GM21390 (cell line): ENCODE measurements around the gene MRPL43.
"Not testable (repeated sequence)": the region's sequence is repeated elsewhere in the genome, so short reads cannot be mapped to it uniquely, and the experiment has no call there.

ENCODE experiments used
- ATAC-seq: cut with Tn5 transposase; IDR thresholded peaks from one replicate; pipeline ENCODE4 v1.9.1; 2021; ENCODE audit not compliant: unreplicated experiment

The MRPL43 gene

DNA sequence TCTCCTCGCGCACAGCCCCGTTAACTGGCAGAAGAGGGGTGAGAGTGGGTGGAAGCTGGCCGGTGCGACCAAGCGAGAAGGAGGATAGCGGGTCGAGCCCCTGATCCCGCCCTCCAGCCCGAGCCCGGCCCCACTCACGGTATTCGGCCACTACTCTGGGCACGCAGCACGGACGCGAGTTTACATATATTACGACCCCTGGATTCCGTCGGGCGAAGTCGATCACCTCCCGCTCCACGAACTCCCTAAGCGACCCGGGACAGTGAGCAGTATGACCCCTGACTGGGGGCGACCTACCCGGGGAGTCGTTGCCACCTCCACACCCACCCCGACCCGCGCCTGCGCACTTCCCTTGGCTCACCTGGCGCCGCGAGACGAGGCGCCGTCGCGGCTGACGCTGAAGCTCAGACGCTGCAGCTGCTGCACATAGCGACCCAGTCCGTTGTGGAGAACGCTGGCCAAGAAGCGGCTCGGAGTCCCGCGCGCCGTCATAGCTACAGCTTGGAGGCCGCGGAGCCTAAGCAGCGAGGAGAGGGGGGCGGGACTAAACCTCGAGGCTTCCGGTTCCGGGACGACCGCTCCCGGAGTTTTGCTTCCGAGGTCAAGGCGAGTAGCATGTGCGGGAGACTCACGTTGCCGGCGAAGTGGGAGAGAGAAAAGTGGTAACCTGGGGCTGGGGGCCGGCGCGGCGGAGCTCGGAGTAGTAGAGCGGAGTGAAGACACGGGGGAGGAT is at the start of gene MRPL43, which contains the start of gene TWNK:
Gene MRPL43, minus strand, starts transcription at position 546 of the 733 bp plus-strand sequence. Its CDS starts 54 bp downstream, at position 492.
Gene TWNK, plus strand, starts transcription at position 592 of the 733 bp plus-strand sequence. CDS start 668 bp downstream, outside the sequence.
- peak; percentile 88 for ATAC-seq

DNA sequence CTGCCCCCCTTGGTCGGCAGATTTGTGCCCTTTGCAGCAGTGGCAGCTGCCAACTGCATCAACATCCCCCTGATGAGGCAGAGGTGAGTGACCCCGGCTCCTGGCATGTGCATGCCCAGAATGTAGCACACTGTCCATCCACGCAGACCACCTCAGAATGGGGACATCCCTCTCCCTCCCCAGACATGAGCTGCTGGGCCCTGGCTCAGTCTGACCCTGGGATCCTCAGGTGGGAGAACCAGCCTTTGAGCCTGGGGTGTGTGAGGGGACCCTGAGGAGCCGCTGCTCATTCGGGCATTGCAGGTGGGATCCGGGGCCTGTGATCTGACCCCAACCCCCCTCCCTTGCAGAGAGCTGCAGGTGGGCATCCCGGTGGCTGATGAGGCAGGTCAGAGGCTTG is 49.4 kb upstream of the MRPL43 start:
- no peak for ATAC-seq

DNA sequence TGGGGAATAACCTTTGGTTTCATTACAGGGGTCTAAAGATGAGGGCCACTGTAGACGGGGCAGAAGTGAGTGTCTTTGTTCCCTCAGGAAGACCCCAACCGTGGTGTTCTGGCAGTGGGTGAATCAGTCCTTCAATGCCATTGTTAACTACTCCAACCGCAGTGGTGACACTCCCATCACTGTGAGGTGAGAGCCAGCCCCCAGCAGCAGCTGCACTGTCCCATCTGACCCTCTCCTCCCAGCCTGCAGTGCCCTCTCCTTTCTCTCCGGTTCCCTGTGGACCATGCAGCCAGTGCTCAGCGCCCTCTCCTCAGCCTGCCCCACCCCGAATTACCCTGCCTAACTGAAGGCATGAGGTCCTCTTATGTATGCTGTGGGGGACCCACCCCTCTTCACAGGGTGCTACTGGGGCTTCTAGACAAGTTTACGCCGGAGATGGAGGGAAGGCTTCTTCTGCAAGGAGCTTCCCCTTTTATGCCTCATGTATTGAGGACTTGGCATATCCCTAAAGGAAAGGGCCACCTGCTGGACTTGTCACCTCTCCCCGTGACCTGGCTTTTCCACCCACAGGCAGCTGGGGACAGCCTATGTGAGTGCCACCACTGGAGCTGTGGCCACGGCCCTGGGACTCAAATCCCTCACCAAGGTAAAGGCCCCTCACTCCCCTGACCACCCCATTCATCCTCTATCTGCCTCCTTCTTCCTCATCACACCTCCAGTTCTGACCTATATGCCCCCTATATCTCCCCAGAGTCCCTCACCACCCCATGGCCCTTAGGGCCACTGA is 48.8 kb upstream of the MRPL43 start:
- no peak for ATAC-seq

DNA sequence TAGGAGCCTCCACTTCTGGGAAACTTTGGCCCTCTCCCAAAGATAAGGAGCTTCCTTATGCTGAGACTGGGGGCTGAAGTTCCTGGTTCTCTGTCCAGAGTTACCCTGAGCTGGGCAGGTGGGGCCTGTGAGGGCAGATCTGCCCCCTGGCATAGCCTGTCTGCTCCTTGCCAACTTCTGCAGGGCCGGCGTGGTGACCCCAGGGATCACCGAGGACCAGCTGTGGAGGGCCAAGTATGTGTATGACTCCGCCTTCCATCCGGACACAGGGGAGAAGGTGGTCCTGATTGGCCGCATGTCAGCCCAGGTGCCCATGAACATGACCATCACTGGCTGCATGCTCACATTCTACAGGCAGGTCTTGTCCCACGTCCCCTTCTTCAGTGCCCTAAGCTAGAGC is 48.0 kb upstream of the MRPL43 start:
- no peak for ATAC-seq

DNA sequence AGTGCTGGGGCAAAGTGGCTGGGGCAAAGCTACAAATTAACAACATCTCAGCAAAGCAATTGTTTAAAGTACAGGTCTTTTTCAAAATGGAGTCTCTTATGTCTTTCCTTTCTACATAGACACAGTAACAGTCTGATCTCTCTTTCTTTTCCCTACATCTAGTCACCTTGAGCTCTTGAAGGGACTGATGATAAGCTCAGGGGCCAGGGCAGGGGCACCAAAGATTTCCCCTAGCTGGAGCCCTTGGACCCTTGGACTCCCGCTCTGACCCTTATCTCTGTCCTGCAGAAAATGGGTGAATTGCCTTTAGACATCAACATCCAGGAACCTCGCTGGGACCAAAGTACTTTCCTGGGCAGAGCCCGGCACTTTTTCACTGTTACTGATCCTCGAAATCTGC is 47.1 kb upstream of the MRPL43 start:
- ATAC-seq: not testable (repeated sequence)

DNA sequence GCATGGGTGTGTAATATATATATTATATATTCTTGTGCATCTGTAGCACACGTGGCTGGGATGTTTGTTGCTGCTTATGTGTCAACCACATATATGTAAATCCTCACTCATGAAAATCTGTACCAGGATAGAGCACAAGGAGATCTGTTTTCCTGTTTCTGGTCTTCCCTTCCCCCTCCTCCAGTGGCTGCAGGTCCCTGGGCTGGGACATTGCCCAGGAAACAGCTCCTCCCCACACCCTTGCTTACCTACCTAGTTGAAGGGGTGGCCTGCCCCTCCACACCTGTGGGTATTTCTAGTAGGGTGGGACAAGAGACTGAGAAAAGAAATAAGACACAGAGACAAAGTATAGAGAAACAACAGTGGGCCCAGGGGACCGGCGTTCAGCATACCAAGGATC is 46.0 kb upstream of the MRPL43 start:
- no peak for ATAC-seq

DNA sequence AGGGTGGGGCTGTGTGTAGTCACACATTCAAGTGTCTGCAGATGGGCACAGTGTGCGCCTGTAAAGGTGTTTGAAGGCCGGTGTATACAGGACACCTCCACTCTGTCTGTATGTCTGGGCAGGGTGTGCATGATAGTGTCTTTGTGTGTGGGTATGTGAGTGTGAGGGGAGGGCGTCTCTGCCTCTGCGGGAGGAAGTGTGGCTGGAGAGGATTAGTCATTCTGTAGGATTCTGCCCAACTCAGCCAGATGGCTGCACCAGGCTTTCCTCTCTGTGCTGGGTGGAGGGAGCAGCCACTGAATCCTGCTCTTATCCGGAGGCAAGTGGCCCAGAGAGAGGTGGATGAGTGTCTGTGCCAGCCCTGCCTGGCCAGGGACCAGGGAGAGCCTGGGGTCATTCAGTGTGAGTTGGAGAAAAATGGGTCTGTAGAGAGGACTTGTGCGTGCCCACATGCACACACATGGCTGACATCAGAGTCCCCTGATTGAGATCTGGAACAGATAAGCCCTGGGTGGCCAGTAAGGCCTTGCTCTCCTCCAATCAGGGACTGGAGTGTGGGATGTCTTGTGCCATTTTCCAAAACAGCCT is 45.4 kb upstream of the MRPL43 start:
- no peak for ATAC-seq

DNA sequence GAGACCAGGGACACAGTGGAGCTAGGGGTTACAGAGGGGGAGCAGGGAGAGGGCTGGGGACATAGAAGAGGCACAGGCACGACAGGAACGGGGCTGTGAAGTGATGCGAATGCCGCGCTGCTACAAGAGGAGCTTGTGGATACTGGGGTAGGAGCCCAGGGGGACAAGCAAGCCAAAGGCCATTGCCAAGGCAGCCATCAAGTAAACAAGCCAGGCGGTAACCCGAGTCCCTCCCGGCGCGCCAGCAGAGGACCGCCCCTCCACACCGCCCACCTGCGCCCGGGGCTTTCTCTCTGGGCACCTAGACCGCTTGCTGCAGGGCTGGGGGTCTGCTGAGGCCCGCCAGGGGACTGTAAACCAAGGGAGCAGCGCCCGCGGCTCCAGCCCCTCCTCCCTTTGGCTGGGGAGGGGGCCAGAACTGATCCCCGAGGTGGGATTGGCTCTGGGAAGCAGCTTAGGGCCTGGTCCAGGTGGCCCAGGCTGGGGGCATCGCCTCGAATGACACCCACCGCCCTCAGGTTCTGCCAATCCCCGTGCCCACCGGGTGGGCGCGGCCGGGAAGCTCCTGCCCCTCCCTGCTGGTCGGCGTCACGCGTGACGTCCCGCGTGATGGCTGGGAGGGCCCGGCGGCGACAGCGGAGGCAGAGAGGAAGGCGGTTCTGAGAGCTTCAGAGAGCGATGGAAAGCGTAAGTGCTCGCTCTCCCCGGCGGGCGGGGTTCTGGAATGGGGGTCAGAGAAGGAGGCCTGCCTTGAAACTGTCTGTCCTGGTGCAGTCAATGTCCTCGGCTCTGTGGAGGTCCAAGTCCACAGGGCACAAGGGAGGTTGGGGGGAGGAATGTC is 44.7 kb upstream of the MRPL43 start:
- no peak for ATAC-seq

DNA sequence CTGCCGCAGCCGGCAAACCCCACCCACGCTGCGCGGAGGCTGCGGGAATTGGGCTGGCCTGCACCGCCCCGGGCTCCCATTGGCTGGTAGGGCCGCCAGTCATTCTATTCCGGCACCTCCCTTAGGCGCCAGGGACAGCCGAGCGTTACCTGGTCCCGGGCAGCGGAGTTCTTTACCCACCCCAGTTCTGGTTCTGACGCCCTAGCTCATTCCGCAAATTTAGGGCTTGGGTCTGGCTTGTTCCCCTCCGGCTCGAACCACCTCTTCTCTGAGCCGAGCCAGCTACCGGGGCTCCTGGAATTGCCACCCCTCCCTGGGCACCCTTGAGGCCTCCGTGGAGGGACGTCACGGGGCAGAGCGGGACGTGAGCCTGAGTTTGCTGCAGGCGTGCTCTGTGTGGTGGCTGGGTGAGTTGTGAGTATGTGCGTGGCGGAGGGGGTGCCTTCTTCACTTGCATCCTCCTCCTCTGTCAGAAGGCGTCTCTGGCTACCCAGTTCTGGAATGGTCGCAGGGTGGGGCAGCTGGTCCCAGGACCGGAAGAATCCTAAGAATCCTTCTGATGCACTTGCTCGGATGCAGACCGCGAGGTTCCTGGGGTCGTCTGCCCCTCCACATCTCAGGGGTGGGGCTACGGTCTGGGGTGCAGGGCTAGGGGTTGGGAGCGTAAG is 44.0 kb upstream of the MRPL43 start, which contains the start of the genes PDZD7 and SFXN3:
Gene PDZD7, minus strand, starts transcription at position 2 of the 668 bp plus-strand sequence. CDS start 910 bp downstream, outside the sequence.
Gene SFXN3, plus strand, starts transcription at position 107 of the 668 bp plus-strand sequence. CDS start 3,461 bp downstream, outside the sequence.
- peak; percentile 94 for ATAC-seq

DNA sequence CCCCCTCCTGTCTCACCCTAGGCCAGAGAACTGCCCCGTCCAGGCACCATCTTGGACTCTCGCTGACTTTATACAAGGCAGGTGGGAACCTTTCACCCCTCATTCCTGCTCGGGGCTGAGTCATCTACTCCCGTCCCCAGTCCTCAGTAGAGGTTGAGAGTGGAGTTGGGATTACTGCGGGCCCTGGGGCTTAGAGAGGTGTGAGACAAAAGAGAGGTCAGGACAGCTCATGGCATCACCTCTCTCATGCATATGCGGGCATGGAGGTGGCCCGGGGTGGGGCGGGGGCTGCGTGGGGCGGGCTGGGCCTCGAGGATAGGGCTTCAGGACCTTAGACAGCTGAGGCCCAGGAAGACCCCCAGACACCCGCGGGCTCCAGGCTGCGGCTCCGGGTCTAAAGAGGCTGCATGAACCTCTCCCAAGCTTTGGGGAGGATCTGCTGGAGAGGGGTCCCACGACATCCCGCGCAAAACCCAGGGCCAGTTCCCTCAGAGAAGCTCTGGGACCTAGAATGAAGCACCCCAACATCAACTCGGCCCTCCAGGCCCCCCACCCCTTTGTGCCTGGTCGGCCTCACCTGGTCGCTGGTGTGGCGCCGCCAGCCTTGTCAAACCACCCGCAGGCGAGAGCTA is 43.3 kb upstream of the MRPL43 start:
- ATAC-seq: no peak

DNA sequence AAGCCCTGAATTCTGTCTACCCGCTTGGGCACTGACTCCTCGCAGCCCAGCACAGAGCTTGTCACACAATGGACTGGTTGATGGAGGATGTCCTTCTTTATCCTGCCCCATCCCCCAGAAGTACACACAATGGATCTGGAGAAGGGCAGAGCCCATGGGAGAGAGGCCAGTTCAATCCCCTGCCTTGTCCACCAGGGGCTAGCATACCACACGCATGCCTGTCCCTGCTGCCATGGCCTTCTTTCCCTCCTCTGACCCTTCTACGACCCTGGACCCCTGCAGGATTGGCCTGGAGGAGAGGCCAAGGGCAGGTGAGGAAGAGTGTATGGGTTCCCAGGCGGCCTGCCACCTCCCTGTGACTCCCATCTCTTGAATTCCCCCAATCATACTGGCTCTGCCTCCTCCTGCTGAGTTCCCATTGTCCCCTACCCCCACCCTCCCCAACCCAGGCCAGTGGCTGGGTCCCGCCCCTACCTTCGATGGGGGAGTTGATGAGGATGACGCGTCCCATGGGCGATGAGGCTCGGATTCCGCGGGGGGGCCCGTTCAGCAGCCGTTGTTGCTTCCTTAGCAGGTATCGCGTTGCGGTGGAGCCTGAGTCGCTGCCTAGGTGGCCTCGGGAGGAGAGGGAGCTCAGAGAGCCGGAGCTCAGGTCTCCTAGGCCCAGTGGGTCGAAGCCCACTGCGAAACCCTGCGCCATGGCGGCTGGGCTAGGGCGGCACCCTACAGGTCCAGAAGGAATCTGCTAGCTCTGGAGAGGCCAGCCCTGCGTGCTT is 42.4 kb upstream of the MRPL43 start:
- no peak for ATAC-seq

DNA sequence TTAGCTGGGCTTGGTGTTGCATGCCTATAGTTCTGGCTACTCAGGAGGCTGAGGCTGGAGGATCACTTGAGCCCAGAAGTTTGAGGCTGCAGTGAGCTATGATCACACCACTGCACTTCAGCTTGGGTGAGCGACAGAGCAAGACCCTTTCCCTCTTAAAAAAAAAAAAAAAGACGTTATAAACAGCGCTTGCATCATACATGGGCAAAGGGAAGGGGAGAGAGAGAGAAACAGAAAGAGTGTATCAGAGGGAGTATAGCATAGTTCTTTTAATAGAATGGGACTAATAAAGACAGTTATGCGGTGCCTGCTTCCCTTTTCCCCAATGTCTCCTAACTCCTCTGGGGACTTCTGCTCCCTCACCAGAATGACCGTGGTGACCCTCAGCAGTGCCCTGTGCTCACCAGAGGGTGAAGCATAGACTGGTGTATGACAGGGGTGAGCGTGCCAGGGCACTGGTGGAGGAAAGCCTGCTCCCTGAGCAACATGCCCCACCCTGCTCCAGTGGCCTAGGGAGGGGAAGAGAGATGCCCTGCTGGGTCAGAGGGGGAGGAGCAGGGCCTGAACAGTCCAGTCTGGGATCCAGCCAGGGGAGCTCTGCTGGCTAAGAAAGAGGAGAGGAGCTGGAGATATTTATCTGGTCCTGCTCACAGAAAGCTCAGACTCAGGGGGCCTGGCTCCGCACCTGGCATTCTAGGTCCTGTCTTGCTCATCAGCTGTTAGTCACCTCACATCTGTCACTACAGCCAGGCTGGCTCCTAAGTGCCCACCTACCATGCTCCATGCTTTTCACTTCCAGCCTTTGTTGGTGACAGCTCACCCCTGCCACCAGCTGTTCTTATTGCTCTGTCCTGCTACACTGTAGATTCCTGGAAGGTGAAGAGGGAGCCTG is 41.4 kb upstream of the MRPL43 start:
- no peak for ATAC-seq

DNA sequence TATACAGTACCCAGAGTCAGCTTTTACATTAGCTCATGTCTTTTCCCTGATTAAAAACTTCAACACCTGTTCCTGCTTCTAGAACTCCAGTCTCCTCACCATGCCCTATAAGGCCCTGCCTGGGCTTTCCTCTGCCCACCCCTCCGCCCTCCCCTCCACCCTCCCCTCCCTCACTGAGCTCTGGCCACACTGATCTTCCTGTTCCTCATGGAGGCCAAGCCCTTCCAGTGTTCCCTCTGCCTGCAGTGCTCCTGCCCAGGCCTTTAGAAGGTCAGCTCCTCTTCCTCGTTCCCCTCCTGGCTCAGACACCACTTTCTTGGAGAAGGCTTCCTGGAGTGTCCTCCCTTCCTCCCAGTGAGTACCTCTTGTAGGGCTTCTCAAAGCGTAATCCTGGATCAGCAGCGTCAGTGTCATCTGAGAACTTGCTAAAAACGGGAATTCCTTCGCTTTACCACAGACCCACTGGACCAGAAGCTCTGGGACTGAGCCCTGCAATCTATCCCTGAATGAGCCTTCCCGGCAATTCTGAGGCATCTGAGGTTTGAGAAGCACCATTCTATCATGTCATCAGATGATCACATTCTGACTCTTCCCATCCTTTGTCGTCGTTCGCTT is 39.9 kb upstream of the MRPL43 start:
- ATAC-seq: no peak

DNA sequence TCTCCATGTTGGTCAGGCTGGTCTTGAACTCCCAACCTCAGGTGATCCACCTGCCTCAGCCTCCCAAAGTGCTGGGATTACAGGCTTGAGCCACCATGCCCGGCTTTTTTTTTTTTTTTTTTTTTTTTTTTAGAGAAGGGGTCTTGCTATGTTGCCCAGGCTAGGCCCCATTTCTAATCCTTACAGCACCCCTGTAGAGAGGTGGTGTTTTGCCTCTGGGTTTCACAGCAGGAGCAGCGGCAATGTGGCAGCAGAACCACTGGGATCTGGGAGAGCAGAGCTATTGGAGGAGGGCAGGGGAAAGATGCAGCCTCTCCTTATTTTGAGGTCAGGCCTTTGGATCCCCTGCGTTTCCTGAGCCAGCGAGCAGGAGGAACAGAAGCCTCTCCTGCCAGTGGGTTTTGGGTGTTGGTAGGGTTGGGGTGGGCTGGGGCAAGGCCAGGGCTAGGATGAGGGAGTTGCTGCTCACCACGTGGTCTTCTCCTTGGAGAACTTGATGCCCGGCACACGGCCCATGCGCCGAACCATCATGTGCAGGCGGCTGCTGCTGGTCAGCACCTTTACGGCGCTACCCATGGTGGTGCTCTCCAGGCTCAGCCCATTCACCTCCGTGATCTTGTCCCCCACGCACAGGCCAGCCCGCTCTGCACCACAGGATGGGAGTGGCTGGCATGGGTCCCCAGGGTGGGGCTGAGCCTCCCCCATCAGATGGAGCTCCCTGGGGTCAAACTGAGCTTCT is 35.8 kb upstream of the MRPL43 start:
- no peak for ATAC-seq

DNA sequence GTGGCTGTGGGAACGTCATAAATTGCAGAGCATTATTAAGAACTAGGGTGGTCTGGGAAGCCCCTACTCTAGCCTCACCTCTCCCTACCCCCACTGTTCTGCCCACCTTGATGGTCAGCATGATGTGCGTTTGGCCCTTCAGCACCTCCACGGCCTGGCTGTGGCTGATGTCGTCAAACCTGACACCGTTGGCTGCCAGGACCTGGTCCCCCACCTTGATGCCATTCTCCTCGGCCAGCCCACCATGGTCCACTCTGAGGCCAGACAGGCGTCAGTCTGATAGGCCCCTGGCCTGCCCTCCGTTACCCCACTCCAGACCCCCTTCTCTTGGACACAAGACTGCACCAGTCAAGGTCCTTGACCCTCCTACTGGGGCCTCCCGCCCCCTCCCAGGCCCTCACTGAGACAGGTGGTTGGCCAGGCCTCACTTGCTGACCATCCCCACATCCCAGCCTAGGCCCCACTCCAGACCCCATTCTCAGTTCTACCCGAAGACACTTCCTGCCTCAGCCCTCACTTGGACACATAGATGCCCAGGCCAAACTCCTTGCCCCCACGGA is 34.5 kb upstream of the MRPL43 start:
- no peak for ATAC-seq

DNA sequence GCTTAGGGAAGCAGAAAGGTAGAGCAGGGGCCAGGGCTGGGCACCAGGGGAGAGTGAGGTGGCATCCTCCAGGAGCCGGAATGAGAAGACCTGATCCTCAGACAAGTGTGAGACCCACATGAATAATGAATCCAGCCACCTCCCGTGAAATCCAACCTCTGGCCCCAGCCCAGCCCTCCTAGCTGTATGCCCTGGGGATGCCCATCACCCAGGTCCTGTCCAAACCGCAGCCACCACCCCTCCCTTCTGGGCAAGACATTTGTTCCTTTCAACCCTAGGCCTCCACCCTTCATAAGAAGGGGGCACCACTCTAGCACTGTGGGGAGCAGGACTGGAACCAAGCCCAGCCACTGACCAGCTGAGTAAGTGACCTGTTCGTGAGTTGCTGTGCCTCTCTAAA is 33.9 kb upstream of the MRPL43 start:
- ATAC-seq: no peak
